H9 (cell line): Measurements from ENCODE around the gene PCCB. TPM values are rescaled to one million over a fixed set of nuclear protein-coding genes. Genes with fewer than 3 reads are reported as not detected.

Experiments
- DNase-seq: peaks from one replicate; pipeline ENCODE4 v3.0.0-alpha.2; 2017
- H2AFZ ChIP-seq: one replicate; pipeline ENCODE4 v1.6.1; 2013; ENCODE audit warnings: mild to moderate bottlenecking, low read length, control low read depth, moderate library complexity
- H2AK5ac ChIP-seq: 2 replicates; pipeline ENCODE4 v1.6.1; 2013; ENCODE audit warnings: low read length, control low read depth, mixed read lengths; ENCODE audit not compliant: insufficient read length
- H2BK120ac ChIP-seq: one replicate; pipeline ENCODE4 v1.6.1; 2013; ENCODE audit warnings: low read depth, mild to moderate bottlenecking, low read length, control low read depth, inconsistent platforms; ENCODE audit not compliant: poor library complexity, severe bottlenecking
- H2BK12ac ChIP-seq: 2 replicates; pipeline ENCODE4 v1.6.1; 2013; ENCODE audit warnings: low read length, control low read depth, mixed read lengths, low read depth; ENCODE audit not compliant: insufficient read length
- H2BK15ac ChIP-seq: 2 replicates; pipeline ENCODE4 v1.6.1; 2013; ENCODE audit warnings: low read depth, low read length, control low read depth
- H2BK20ac ChIP-seq: one replicate; pipeline ENCODE4 v1.6.1; 2013; ENCODE audit warnings: low read depth, mild to moderate bottlenecking, low read length, control low read depth, inconsistent platforms; ENCODE audit not compliant: poor library complexity, severe bottlenecking
- H2BK5ac ChIP-seq: 2 replicates; pipeline ENCODE4 v1.6.1; 2013; ENCODE audit warnings: low read length, control low read depth, mixed read lengths; ENCODE audit not compliant: insufficient read length
- H3K14ac ChIP-seq: 2 replicates; pipeline ENCODE4 v1.6.1; 2013; ENCODE audit warnings: low read length, control low read depth; ENCODE audit not compliant: insufficient read depth
- H3K18ac ChIP-seq: 2 replicates; pipeline ENCODE4 v1.6.1; 2013; ENCODE audit warnings: low read depth, mild to moderate bottlenecking, mixed read lengths, low read length, control low read depth; ENCODE audit not compliant: insufficient read length
- H3K23ac ChIP-seq: 2 replicates; pipeline ENCODE4 v1.6.1; 2013; ENCODE audit warnings: low read length, control low read depth, mixed read lengths, low read depth; ENCODE audit not compliant: insufficient read length
- H3K23me2 ChIP-seq: 2 replicates; pipeline ENCODE4 v1.6.1; 2013; ENCODE audit warnings: low read depth, mild to moderate bottlenecking, mixed read lengths, low read length, control low read depth; ENCODE audit not compliant: insufficient read length, poor library complexity, severe bottlenecking
- H3K27ac ChIP-seq: 2 replicates; pipeline ENCODE4 v1.5.1; 2013; ENCODE audit warnings: low read length, control low read depth, mixed read lengths, low read depth; ENCODE audit not compliant: insufficient read length
- H3K27me3 ChIP-seq: 2 replicates; pipeline ENCODE4 v1.6.1; 2013; ENCODE audit warnings: low read length, control low read depth, inconsistent platforms; ENCODE audit not compliant: insufficient read depth
- H3K4ac ChIP-seq: 2 replicates; pipeline ENCODE4 v1.6.1; 2013; ENCODE audit warnings: low read depth, mild to moderate bottlenecking, control low read depth, inconsistent platforms, low read length, moderate library complexity
- H3K4me1 ChIP-seq: 2 replicates; pipeline ENCODE4 v1.6.1; 2013; ENCODE audit warnings: low read length, control low read depth, inconsistent platforms; ENCODE audit not compliant: insufficient read depth
- H3K4me2 ChIP-seq: 2 replicates; pipeline ENCODE4 v1.6.1; 2013; ENCODE audit warnings: low read length, control low read depth, mixed read lengths; ENCODE audit not compliant: insufficient read length, insufficient read depth
- H3K56ac ChIP-seq: 2 replicates; pipeline ENCODE4 v1.6.1; 2013; ENCODE audit warnings: low read depth, mild to moderate bottlenecking, mixed read lengths, low read length, control low read depth; ENCODE audit not compliant: insufficient read length
- H3K79me1 ChIP-seq: 2 replicates; pipeline ENCODE4 v1.6.1; 2013; ENCODE audit warnings: low read depth, mild to moderate bottlenecking, moderate library complexity, low read length, control low read depth, inconsistent platforms; ENCODE audit not compliant: insufficient read depth, poor library complexity, severe bottlenecking
- H3K79me2 ChIP-seq: 2 replicates; pipeline ENCODE4 v1.6.1; 2013; ENCODE audit warnings: low read length, control low read depth, inconsistent platforms; ENCODE audit not compliant: insufficient read depth
- H3K9ac ChIP-seq: 2 replicates; pipeline ENCODE4 v1.6.1; 2013; ENCODE audit warnings: low read length, control low read depth, mixed read lengths; ENCODE audit not compliant: insufficient read length; ENCODE audit errors: extremely low read depth
- H3K9me3 ChIP-seq: one replicate; pipeline ENCODE4 v1.6.1; 2013; ENCODE audit warnings: low read depth, low read length, inconsistent platforms; ENCODE audit not compliant: control insufficient read depth
- H3T11ph ChIP-seq: one replicate; pipeline ENCODE4 v1.6.1; 2013; ENCODE audit warnings: mild to moderate bottlenecking, low read length, control low read depth, inconsistent platforms
- H4K20me1 ChIP-seq: one replicate; pipeline ENCODE4 v1.6.1; 2013; ENCODE audit not compliant: control insufficient read depth, insufficient read length, insufficient read depth
- H4K5ac ChIP-seq: 2 replicates; pipeline ENCODE4 v1.6.1; 2013; ENCODE audit warnings: low read depth, mild to moderate bottlenecking, mixed read lengths, low read length, control low read depth; ENCODE audit not compliant: insufficient read length
- H4K8ac ChIP-seq: replicated peaks from 2 replicates; pipeline ENCODE4 v1.6.1; 2013; ENCODE audit warnings: low read length, control low read depth, mixed read lengths, low read depth; ENCODE audit not compliant: insufficient read length
- H4K91ac ChIP-seq: 2 replicates; pipeline ENCODE4 v1.6.1; 2013; ENCODE audit warnings: low read depth, mild to moderate bottlenecking, moderate library complexity, mixed read lengths, low read length, control low read depth; ENCODE audit not compliant: insufficient read length
- H3K27ac Mint-ChIP-seq, 3 experiments: 2 replicates in 2 of 3; 3 replicates in 1 of 3; pipeline ENCODE4 v1.8.0; 2020 to 2021; ENCODE audit warnings: mixed read lengths in 3 of 3, mild to moderate bottlenecking in 1 of 3, moderate library complexity in 1 of 3
- H3K27me3 Mint-ChIP-seq: 2 replicates; pipeline ENCODE4 v1.8.0; 2021; ENCODE audit warnings: low read depth, mild to moderate bottlenecking, moderate library complexity, mixed read lengths
- H3K36me3 Mint-ChIP-seq, 3 experiments: 2 replicates in 2 of 3; 3 replicates in 1 of 3; pipeline ENCODE4 v1.8.0; 2020 to 2021; ENCODE audit warnings: low read depth in 3 of 3, mixed read lengths in 3 of 3; ENCODE audit not compliant: insufficient read depth in 1 of 3
- H3K4me1 Mint-ChIP-seq, 2 experiments: 2 replicates each; pipeline ENCODE4 v1.8.0; 2020; ENCODE audit warnings: mixed read lengths in 2 of 2
- H3K4me3 Mint-ChIP-seq, 2 experiments: 2 replicates in 1 of 2; 3 replicates in 1 of 2; pipeline ENCODE4 v1.8.0; 2020 to 2021; ENCODE audit warnings: mild to moderate bottlenecking in 2 of 2, mixed read lengths in 2 of 2, moderate library complexity in 1 of 2
- H3K9me3 Mint-ChIP-seq, 2 experiments: 2 replicates in 1 of 2; 3 replicates in 1 of 2; pipeline ENCODE4 v1.8.0; 2020; ENCODE audit warnings: mild to moderate bottlenecking in 2 of 2, mixed read lengths in 2 of 2, moderate library complexity in 1 of 2
- CTCF ChIP-seq: fragments of 200-600 bp; sonication (generic); conservative IDR thresholded peaks from 3 replicates; pipeline ENCODE4 v1.8.0; 2021; ENCODE audit warnings: antibody characterized with exemption, mild to moderate bottlenecking
- WGBS: extraction: QIAGEN DNeasy Blood & Tissue Kit; methylation state at CpG from one replicate; pipeline ENCODE4 v1.1.7; 2013; ENCODE audit warnings: missing lambda C conversion rate, low lambda C conversion rate, mixed read lengths; ENCODE audit not compliant: insufficient read length; ENCODE audit errors: extremely low coverage; 5-methylcytosine and 5-hydroxymethylcytosine counted together
- total RNA-seq: library from RNA; stranded (reverse); gene quantifications from 2 replicates; pipeline ENCODE4 v1.2.1, GENCODE V29; 2021

PCCB gene
- total RNA-seq, 1 experiment from 2014 or later: 68.9 TPM

- no CpG with 5 or more reads among the region's 2 CpGs for WGBS
- no peak overlapping the region for H3K4me2 ChIP-seq
Measured at GRCh38 chr3:136280961-136281360, 30.8 kb downstream of the PCCB start.

More at GRCh38 chr3:136280961-136281360, 30.8 kb downstream of the PCCB start:
- no peak overlapping the region for H2BK15ac ChIP-seq
- H3K79me1 ChIP-seq: no peaks in the 10 kb centered on the region
- H3K4ac ChIP-seq: no peak overlapping the region
- H2BK12ac ChIP-seq: no peak overlapping the region
- H3K9me3 ChIP-seq: peaks cover 7% of the 10 kb centered on the region
- DNase-seq: no peak
- H2AFZ ChIP-seq: no peak overlapping the region
- no peak overlapping the region for H3K56ac ChIP-seq
- no peak overlapping the region for H4K5ac ChIP-seq
- H4K91ac ChIP-seq: no peak overlapping the region
- H3K14ac ChIP-seq: no peak overlapping the region
- no peak for TF ChIP-seq CTCF
- no peak overlapping the region for H2AK5ac ChIP-seq
- no peak overlapping the region for H3K18ac ChIP-seq
- Mint-ChIP-seq H3K36me3 (peaks cover 37 to 70% (median 45%) of the 10 kb centered on the region in 3 experiments), H3K27me3 (no peaks in the 10 kb centered on the region; the same call in 1 of the 2 replicates), H3K9me3 (peaks cover 30 to 32% of the 10 kb centered on the region in 2 experiments), H3K4me3 (no peak overlapping the region), H3K27ac (no peak overlapping the region), H3K4me1 (peaks cover 28% of the 10 kb centered on the region in 2 experiments)
- no peak overlapping the region for H2BK120ac ChIP-seq
- no peak overlapping the region for H2BK5ac ChIP-seq
- no peak overlapping the region for H3T11ph ChIP-seq
- H3K79me2 ChIP-seq: no peaks in the 10 kb centered on the region
- H3K23me2 ChIP-seq: no peaks in the 10 kb centered on the region
- H3K23ac ChIP-seq: no peak overlapping the region
- no peaks in the 10 kb centered on the region for H4K20me1 ChIP-seq
- peaks cover 6% of the 10 kb centered on the region; the same call in 1 of the 2 replicates for H3K4me1 ChIP-seq
- no peaks in the 10 kb centered on the region for H3K27me3 ChIP-seq
- H3K27ac ChIP-seq: no peak overlapping the region
- H3K9ac ChIP-seq: no peak overlapping the region
- H2BK20ac ChIP-seq: no peak overlapping the region
- H4K8ac ChIP-seq: no peak overlapping the region
